ENCODE data around the gene MAGEB17. TPM values are rescaled to one million over a fixed set of nuclear protein-coding genes. Genes with fewer than 3 reads are reported as not detected.
"Not testable (repeated sequence)": the region's sequence is repeated elsewhere in the genome, so short reads cannot be mapped to it uniquely, and the experiment has no call there.

Gene MAGEB17
- total RNA-seq, 1 donor from 2014 or later, result 0.30 TPM

DNA sequence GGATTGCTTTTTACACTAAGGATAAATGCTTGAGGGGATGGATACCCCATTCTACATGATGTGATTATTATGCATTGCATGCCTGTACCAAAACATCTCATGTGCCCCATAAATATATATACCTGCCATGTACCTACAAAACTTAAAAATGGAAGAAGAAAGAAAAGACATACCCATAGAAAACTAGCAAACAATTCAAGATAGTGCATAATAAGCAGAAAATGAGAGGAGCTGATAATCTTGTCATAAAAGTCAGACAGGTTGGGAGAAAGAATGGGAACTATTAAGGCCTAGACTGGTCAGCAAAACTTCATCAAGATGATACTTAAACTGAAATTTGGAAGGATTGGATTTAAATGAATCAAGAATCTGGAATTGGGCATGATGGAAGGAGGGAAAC is 21.6 kb upstream of the MAGEB17 start:
- intact Hi-C loops (cut with DNase I), result no loop called here
- DNase-seq (ENCODE audit: low spot score), result no peak

DNA sequence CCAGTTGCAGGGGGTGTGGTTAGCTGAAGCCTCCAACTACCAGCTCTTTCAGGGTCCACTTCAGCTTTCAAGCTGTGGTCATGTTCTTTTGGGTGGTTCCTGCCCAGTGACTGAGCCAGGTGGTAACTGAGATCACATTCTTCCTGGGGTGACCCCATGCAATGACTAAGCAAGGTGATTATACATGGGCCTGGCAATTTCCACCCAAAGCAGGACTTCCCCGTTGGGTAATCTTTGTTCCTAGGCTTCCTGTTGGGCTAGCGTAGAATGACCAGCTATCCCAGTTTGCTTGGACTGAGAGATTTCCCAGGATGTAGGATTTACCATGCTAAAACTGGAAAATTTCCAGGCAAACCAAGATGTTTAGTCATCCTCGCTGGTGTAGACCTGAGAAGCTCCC is 18.4 kb upstream of the MAGEB17 start:
- intact Hi-C loops (cut with DNase I), result no loop called here
- DNase-seq (ENCODE audit: low spot score), result no peak

DNA sequence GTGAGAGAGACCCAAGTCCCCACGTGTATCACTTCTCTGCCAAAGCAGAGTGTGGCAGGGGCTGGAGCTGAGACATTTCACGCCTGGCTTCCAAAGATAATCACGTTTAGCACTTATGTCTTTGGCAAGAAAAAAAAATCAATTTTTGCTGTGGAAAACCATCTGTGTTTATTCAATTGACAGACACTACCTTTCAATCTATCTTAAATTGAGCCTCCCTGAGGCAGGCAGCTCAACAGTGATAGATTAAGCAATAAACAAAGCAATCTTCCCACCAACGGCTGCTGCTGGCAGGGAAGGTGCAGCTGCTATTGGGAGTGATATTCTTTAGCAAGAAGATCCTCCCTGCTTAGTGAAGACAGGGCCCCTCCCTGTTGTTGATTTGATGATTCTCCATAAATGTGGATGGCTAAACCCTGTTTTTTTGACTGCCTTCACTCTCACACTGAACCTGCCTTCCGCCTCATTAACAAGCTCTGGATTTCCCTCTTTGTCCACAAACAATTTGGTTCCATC is 11.6 kb upstream of the MAGEB17 start:
- intact Hi-C loops (cut with DNase I), result no loop called here
- no peak for DNase-seq (ENCODE audit: low spot score)

- intact Hi-C loops (cut with DNase I), result no loop called here
- no peak for DNase-seq (ENCODE audit: low spot score)
These were observed 10.5 kb upstream of the MAGEB17 start for GRCh38 chrX:16156692-16157331.

- intact Hi-C loops (cut with DNase I), result no loop called here
- no peak for DNase-seq (ENCODE audit: low spot score)
These were observed 6.6 kb upstream of the MAGEB17 start for GRCh38 chrX:16160729-16161128.

GRCh38 chrX:16161173-16161572 is 6.1 kb upstream of the MAGEB17 start:
- DNase-seq (ENCODE audit: low spot score); intact Hi-C loops (cut with DNase I): not testable (repeated sequence)

DNA sequence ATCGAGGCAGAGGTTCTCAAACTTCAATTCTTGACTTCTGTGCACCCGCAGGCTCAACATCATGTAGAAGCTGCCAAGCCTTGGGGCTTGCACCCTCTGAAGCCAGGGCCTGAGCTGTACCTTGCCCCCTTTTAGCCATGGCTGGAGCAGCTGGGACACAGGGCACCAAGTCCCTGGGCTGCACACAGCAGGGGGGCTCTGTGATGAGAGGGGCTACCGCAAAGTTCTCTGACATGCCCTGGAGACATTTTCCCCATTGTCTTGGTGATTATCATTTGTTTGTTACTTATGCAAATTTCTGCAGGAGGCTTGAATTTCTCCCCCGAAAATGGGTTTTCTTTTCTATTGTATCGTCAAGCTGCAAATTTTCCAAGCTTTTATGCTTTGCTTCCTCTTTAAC is 4.9 kb upstream of the MAGEB17 start:
- intact Hi-C loops (cut with DNase I), result no loop called here
- DNase-seq (ENCODE audit: low spot score), result no peak

- intact Hi-C loops (cut with DNase I), result no loop called here
- DNase-seq (ENCODE audit: low spot score), result no peak
These were observed 2.5 kb upstream of the MAGEB17 start for GRCh38 chrX:16164748-16165147.

DNA sequence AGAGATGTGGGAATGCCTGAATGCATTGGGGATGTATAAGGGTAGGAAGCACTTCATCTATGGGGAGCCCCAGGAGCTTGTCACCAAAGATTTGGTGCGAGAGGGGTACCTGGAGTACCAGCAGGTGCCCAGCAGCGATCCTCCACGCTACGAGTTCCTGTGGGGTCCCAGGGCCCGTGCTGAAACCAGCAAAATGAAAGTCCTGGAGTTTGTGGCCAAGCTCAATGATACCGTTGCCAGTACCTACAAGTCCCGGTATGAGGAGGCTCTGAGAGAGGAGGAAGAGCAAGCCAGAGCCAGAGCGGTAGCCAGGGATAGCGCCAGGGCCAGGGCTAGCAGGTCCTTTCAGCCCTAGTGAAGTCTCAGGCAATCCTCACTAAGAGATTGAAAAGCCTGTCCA is 3.8 kb downstream of the MAGEB17 start:
- intact Hi-C loops (cut with DNase I), result no loop called here
- DNase-seq (ENCODE audit: low spot score), result no peak

- intact Hi-C loops (cut with DNase I), result no loop called here
- DNase-seq (ENCODE audit: low spot score), result no peak
These were observed 4.7 kb downstream of the MAGEB17 start for GRCh38 chrX:16171944-16172343.

DNA sequence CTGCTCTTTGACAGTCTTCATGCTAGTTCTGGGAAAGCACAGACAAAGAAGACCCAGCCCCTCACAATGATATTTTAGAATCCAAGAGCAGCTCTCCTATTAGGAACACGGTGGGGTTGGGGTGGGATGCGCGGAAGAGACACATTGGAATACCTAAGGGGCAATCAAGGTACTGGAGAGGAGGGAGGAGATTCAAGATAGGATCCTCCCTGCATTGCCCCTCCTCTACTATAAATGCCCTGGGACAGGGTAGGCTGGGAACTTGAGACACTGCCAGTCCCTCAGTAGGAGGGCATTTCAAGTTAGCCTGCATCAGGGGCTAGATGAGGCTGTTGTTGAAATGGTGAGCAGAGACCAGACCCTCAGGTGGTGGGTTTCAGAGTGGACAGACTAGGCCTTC is 5.1 kb downstream of the MAGEB17 start:
- no peak for DNase-seq (ENCODE audit: low spot score)
- intact Hi-C loops (cut with DNase I), result no loop called here

GRCh38 chrX:16175329-16176061 is 8.2 kb downstream of the MAGEB17 start:
- intact Hi-C loops (cut with DNase I), result no loop called here
- DNase-seq (ENCODE audit: low spot score), result no peak

DNA sequence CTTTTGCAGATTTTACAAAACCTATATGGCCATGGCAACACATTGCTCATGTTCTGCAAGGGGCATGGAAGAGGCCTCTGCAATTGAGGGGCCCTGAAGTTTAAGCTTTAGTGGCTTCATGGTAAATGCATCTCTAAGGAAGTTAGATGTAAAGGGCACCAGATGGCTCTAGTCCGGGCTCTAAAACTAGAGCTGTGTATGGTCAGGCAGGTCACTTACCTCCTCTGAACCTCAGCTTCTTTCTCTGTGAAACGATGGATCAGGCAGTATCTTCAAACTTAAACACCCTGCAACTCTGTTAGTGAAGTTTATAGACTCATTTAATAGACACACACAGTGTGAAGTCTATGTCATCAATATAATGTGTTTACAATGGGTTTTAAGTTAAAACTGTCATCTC is 10.0 kb downstream of the MAGEB17 start:
- DNase-seq (ENCODE audit: low spot score), result no peak
- intact Hi-C loops (cut with DNase I), result no loop called here

- DNase-seq (ENCODE audit: low spot score); intact Hi-C loops (cut with DNase I): not testable (repeated sequence)
These were observed 16.6 kb downstream of the MAGEB17 start for GRCh38 chrX:16183843-16184242.

GRCh38 chrX:16185725-16186136 is 18.4 kb downstream of the MAGEB17 start:
- no peak for DNase-seq (ENCODE audit: low spot score)
- intact Hi-C loops (cut with DNase I), result no loop called here

GRCh38 chrX:16186380-16187007 is 19.2 kb downstream of the MAGEB17 start:
- DNase-seq (ENCODE audit: low spot score), result no peak
- intact Hi-C loops (cut with DNase I), result no loop called here

GRCh38 chrX:16187024-16187760 is 19.9 kb downstream of the MAGEB17 start:
- intact Hi-C loops (cut with DNase I), result no loop called here
- DNase-seq (ENCODE audit: low spot score), result no peak

- no peak for DNase-seq (ENCODE audit: low spot score)
- intact Hi-C loops (cut with DNase I), result no loop called here
These were observed 21.4 kb downstream of the MAGEB17 start for GRCh38 chrX:16188687-16189086.

DNA sequence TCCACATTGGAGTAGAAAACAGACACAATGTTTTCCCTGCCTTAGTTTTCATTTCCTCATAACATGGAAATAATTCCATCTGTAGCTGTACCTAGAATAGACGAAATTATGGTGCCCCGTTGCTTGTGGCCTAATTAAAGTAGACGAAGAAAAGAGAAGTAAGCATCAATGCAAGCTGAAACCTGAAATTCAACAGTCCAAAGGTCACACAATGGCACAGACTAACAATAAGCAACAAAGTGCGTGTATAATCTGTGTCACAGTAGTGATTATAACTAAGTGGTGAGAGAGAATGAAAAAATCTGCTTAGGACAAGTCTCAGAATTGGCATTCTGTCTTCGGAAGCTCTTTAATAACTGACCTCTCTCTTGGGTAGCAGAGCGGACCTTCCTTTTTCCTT is 24.3 kb downstream of the MAGEB17 start:
- intact Hi-C loops (cut with DNase I), result no loop called here
- DNase-seq (ENCODE audit: low spot score), result no peak

DNA sequence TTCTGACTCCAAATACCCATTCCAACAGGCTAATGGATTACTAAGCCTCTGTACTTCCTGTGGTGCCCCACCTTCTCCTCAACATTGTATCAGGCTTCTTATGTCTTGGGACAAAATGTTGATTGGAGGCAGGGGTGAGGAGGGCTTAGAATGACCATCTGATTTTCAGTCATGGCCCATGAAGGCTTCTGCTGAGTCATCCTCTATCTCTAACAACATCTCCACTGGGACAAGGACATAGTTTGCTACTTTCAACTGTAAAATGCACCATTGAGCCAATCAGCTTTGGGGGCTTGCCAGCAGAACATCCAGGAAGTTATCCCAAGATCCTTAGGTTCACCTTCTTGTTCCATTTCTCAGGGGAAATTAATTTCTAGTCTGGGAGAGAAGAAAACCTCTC is 29.5 kb downstream of the MAGEB17 start:
- intact Hi-C loops (cut with DNase I), result no loop called here
- no peak for DNase-seq (ENCODE audit: low spot score)

All from cardiac septum (tissue), 1 donor.